Lung (tissue), 12 donors: ENCODE measurements around the gene NUDT10. TPM values are rescaled to one million over a fixed set of nuclear protein-coding genes. Genes with fewer than 3 reads are reported as not detected.

ENCODE experiments used
- ATAC-seq: fragments of 200-7000 bp; cut with Tn5 transposase; one replicate; pipeline ENCODE4 v1.9.1; 2020; ENCODE audit warnings: moderate number of reproducible peaks; ENCODE audit not compliant: insufficient read depth, low FRiP score
- DNase-seq, 3 donors: peaks; one replicate each; pipeline ENCODE4 v3.0.0-alpha.2; 2013 to 2017
- H3K27ac ChIP-seq, 2 donors: one replicate each; pipeline ENCODE4 v1.5.1; 2013; ENCODE audit warnings: mild to moderate bottlenecking in 2 of 2, moderate library complexity in 2 of 2, control low read depth in 1 of 2, inconsistent platforms in 1 of 2, low read depth in 1 of 2, low read length in 1 of 2
- H3K27me3 ChIP-seq, 3 donors: one replicate each; pipeline ENCODE4 v1.5.1; 2013; ENCODE audit warnings: low read length in 2 of 3; ENCODE audit not compliant: control insufficient read depth in 3 of 3, insufficient read depth in 3 of 3
- H3K36me3 ChIP-seq, 4 donors: one replicate each; pipeline ENCODE4 v1.5.1; 2013; ENCODE audit warnings: low read length in 4 of 4, mild to moderate bottlenecking in 1 of 4, moderate library complexity in 1 of 4; ENCODE audit not compliant: control insufficient read depth in 4 of 4, insufficient read depth in 4 of 4
- H3K4me1 ChIP-seq, 5 donors: one replicate each; pipeline ENCODE4 v1.5.1; 2013; ENCODE audit warnings: low read length in 5 of 5, mild to moderate bottlenecking in 2 of 5, moderate library complexity in 1 of 5; ENCODE audit not compliant: control insufficient read depth in 5 of 5, insufficient read depth in 5 of 5
- H3K4me3 ChIP-seq: one replicate; pipeline ENCODE4 v1.5.1; 2013; ENCODE audit warnings: mild to moderate bottlenecking, control low read depth, moderate library complexity
- H3K9ac ChIP-seq, 2 donors: one replicate each; pipeline ENCODE4 v1.5.1; 2013; ENCODE audit warnings: low read length in 2 of 2, control low read depth in 1 of 2; ENCODE audit not compliant: insufficient read depth in 1 of 2
- H3K9me3 ChIP-seq, 4 donors: one replicate each; pipeline ENCODE4 v1.5.1; 2013; ENCODE audit warnings: low read length in 3 of 4, mild to moderate bottlenecking in 1 of 4, moderate library complexity in 1 of 4; ENCODE audit not compliant: control insufficient read depth in 4 of 4, insufficient read depth in 3 of 4
- CTCF ChIP-seq: IDR thresholded peaks from 2 replicates; pipeline ENCODE4 v1.5.1; 2012; ENCODE audit warnings: mild to moderate bottlenecking; ENCODE audit errors: control extremely low read depth, extremely low read depth
- WGBS, 2 donors: extraction: QIAGEN DNeasy Blood & Tissue Kit; methylation state at CpG; one replicate each; pipeline ENCODE4 v1.1.7; 2013; 5-methylcytosine and 5-hydroxymethylcytosine counted together
- polyA plus RNA-seq, 2 donors: library from polyadenylated mRNA; stranded (reverse); fragments of 200-250 nt; gene quantifications; one replicate each; pipeline ENCODE4 v1.2.1, GENCODE V29; 2013
- total RNA-seq, 2 donors: library from RNA; depleted of rRNA in 1 of 2; stranded (reverse); fragments of >200 nt in 1 of 2; gene quantifications; one replicate each; pipeline ENCODE4 v1.2.1, GENCODE V29; 2014 to 2021
- donor health status: control.
- donor health status: control.
- donor health status: Bipolar disorder and iron deficiency.
- donor health status: healthy.
- donor health status: DM: yes; HTN: yes; CAD: no.

NUDT10 gene
- total and polyA plus RNA-seq, 4 donors = 0.30 to 5.9 (median 0.32) TPM; not detected in 1

GRCh38 chrX:51361251-51361650 lies 28.6 kb downstream of the NUDT10 start:
- ATAC-seq = no peak
- Histone ChIP-seq H3K4me3 (no peak overlapping the region), H3K27me3 (peaks cover 0 to 4% (median 0%) of the 10 kb centered on the region in 3 donors), H3K9me3 (peaks cover 0 to 7% (median 1%) of the 10 kb centered on the region in 4 donors), H3K4me1 (no peaks in the 10 kb centered on the region), H3K27ac (no peak overlapping the region), H3K36me3 (no peaks in the 10 kb centered on the region), H3K9ac (no peak overlapping the region)
- TF ChIP-seq CTCF = no peak
- WGBS, 2 donors = 85 to 100% methylated on average over 3 to 7 of the region's 7 CpGs
- DNase-seq = no peak

GRCh38 chrX:51376672-51377071 lies 44.0 kb downstream of the NUDT10 start:
- DNase-seq = no peak
- no peak overlapping the region for H3K4me3 ChIP-seq
- no peak for TF ChIP-seq CTCF
- H3K9ac ChIP-seq = no peak overlapping the region
- no peaks in the 10 kb centered on the region for H3K4me1 ChIP-seq
- H3K9me3 ChIP-seq = no peaks in the 10 kb centered on the region
- no peaks in the 10 kb centered on the region for H3K36me3 ChIP-seq
- ATAC-seq = no peak
- WGBS, 2 donors = 73 to 93% methylated on average over 2 of the region's 2 CpGs
- peaks cover 0 to 11% (median 2%) of the 10 kb centered on the region in 3 donors for H3K27me3 ChIP-seq
- no peak overlapping the region for H3K27ac ChIP-seq

Other genes with a start within 250 kb of the NUDT10 start
- gene NUDT11, start 163.8 kb downstream of the NUDT10 start, total RNA-seq = 1 to 10 TPM in 1 of 2 donors, under 1 TPM in 1; 0.40 to 3.6 TPM
- under 1 TPM; 0.22 to 0.44 TPM for gene NUDT11, start 163.8 kb downstream of the NUDT10 start, polyA plus RNA-seq